Activated CD4-positive, CD25-positive, alpha-beta regulatory T cell treated with anti-CD3 and anti-CD28 coated beads, Interleukin-2, amount 50 U/mL, for 16 hours (primary cell): ENCODE results near the gene OPTC.

Experiments
- DNase-seq: peaks from one replicate; pipeline ENCODE4 v3.0.0-alpha.2; 2020; ENCODE audit warnings: low read depth, low spot score

OPTC gene

GRCh38 chr1:203536575-203536974, 42.6 kb downstream of the OPTC start:
- DNase-seq = no peak

- no peak for DNase-seq
Measured at GRCh38 chr1:203536980-203537455, 43.1 kb downstream of the OPTC start.

GRCh38 chr1:203537806-203538464, 44.0 kb downstream of the OPTC start:
- DNase-seq = no peak

- no peak for DNase-seq
Measured at GRCh38 chr1:203538726-203539125, 44.8 kb downstream of the OPTC start.

- no peak for DNase-seq
Measured at GRCh38 chr1:203539831-203540546, 46.0 kb downstream of the OPTC start.

- no peak for DNase-seq
Measured at GRCh38 chr1:203544485-203544884, 50.5 kb downstream of the OPTC start.

- no peak for DNase-seq
Measured at GRCh38 chr1:203544978-203545816, 51.2 kb downstream of the OPTC start.

GRCh38 chr1:203546274-203546673, 52.3 kb downstream of the OPTC start:
- DNase-seq = no peak

- DNase-seq = no peak
Measured at GRCh38 chr1:203547147-203547546, 53.2 kb downstream of the OPTC start.

- no peak for DNase-seq
Measured at GRCh38 chr1:203547771-203548421, 53.9 kb downstream of the OPTC start.

- no peak for DNase-seq
Measured at GRCh38 chr1:203548892-203549291, 54.9 kb downstream of the OPTC start.

GRCh38 chr1:203549309-203549708, 55.4 kb downstream of the OPTC start:
- no peak for DNase-seq

- no peak for DNase-seq
Measured at GRCh38 chr1:203550846-203551245, 56.9 kb downstream of the OPTC start.

- DNase-seq = no peak
Measured at GRCh38 chr1:203551550-203551949, 57.6 kb downstream of the OPTC start.

- DNase-seq = no peak
Measured at GRCh38 chr1:203553496-203553895, 59.5 kb downstream of the OPTC start.

- no peak for DNase-seq
Measured at GRCh38 chr1:203554071-203554470, 60.1 kb downstream of the OPTC start.

GRCh38 chr1:203555076-203555475, 61.1 kb downstream of the OPTC start:
- no peak for DNase-seq

- no peak for DNase-seq
Measured at GRCh38 chr1:203555511-203556046, 61.6 kb downstream of the OPTC start.

- no peak for DNase-seq
Measured at GRCh38 chr1:203556047-203556851, 62.3 kb downstream of the OPTC start.

- no peak for DNase-seq
Measured at GRCh38 chr1:203557390-203557789, 63.4 kb downstream of the OPTC start.
